ENCODE results near the gene C1orf226. TPM values are rescaled to one million over a fixed set of nuclear protein-coding genes. Genes with fewer than 3 reads are reported as not detected.

C1orf226 gene
- total and polyA plus RNA-seq, 10 of the 15 experiments (the other 5 are each of a cell fraction or from before 2014, with no cell fraction given) = not detected

DNA sequence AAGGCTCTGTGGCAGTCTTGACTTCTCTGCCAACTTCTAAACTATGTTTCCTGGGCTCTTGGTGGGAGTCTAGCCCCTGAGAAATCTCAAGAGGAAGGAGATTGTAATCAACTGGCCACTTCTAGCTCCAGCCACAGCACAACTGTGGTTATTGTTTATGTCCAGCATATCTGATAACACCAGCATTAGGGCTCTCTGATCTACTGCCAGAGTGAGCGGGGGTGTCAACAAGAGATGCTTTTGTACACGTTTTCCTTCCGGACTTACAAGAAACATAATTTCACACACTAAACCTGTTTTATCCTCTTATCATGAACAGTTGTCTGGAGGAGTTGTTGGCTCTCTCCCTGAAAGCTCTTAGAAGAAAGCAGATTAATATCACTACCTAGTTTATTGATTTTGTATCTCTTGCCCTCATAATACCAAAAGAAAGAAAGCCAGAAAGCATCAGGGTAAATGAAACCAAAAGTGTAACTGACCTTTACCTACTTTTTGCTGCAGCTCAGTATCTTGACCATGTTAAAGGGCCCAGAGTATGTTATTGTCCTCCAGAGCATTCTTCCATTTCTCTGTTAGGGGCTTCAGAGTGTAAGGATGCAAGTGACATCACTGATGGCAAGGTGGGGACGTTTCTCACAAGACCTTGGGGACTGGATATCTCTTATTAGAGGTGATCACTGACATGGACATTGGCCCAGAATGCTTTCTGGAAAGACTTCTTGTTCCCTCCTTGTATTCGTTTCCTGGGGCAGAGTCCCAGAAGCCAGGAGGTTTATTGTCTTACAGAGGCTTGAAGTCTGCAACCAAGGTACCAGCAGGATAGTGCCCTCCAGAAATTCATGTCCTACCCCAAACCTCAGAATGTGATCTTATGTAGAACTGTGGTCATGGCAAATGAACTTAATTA is 40.0 kb downstream of the C1orf226 start (continued):
- TF ChIP-seq, protein P1, sequence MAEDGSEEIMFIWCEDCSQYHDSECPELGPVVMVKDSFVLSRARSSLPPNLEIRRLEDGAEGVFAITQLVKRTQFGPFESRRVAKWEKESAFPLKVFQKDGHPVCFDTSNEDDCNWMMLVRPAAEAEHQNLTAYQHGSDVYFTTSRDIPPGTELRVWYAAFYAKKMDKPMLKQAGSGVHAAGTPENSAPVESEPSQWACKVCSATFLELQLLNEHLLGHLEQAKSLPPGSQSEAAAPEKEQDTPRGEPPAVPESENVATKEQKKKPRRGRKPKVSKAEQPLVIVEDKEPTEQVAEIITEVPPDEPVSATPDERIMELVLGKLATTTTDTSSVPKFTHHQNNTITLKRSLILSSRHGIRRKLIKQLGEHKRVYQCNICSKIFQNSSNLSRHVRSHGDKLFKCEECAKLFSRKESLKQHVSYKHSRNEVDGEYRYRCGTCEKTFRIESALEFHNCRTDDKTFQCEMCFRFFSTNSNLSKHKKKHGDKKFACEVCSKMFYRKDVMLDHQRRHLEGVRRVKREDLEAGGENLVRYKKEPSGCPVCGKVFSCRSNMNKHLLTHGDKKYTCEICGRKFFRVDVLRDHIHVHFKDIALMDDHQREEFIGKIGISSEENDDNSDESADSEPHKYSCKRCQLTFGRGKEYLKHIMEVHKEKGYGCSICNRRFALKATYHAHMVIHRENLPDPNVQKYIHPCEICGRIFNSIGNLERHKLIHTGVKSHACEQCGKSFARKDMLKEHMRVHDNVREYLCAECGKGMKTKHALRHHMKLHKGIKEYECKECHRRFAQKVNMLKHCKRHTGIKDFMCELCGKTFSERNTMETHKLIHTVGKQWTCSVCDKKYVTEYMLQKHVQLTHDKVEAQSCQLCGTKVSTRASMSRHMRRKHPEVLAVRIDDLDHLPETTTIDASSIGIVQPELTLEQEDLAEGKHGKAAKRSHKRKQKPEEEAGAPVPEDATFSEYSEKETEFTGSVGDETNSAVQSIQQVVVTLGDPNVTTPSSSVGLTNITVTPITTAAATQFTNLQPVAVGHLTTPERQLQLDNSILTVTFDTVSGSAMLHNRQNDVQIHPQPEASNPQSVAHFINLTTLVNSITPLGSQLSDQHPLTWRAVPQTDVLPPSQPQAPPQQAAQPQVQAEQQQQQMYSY (CRISPR knock-in tag; IDR thresholded peaks at IDR 0.05) = no peak
- no peak for TF ChIP-seq RAD21 (IDR thresholded peaks at IDR 0.05; ENCODE audit: insufficient read depth, low read depth, low read length)
- TF ChIP-seq YY1 (IDR thresholded peaks at IDR 0.05; ENCODE audit: low read depth, low read length) = no peak
- no peak for TF ChIP-seq KDM1A (IDR thresholded peaks at IDR 0.05; ENCODE audit: borderline replicate concordance)

DNA sequence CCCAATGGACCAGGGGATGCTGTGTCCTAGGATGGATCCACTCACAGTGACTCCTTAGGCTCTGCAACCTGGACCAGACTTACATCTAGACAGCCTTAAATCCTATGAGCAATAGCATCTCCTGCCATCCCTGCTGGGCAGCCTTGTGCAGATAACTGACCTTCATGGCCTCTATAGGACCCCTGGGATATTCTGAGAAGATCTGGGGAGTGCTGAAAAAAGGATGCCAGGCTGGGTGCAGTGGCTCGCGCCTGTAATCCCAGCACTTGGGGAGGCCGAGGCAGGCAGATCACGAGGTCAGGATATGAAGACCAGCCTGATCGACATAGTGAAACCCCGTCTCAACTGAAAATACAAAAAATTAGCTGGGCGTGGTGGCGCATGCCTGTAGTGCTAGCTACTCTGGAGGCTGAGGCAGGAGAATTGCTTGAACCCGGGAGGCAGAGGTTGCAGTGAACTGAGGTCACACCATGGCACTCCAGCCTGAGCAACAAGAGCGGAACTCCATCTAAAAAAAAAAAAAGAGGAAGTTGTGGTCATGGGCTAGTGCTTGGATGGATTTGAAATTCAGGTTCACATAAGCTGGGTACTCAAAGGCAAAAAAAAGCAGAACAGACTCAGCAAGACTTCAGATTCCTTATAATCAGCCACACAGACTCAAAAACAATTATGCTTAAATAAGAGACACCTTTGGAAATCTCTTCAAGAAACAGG is 41.3 kb downstream of the C1orf226 start:
- ChIA-PET CTCF (no interaction called here), RAD21 (ENCODE audit: unreplicated experiment) (no interaction called here), POLR2A (no interaction called here), SMC1A (ENCODE audit: uncharacterized antibody, unreplicated experiment) (no interaction called here)
- Histone ChIP-seq H3K79me2 (ENCODE audit: control insufficient read depth, insufficient read depth, low read length) (no peaks in the 10 kb centered on the region), H3K4me3 (no peak overlapping the region), H3K4me2 (ENCODE audit: control insufficient read depth, insufficient read depth) (no peak overlapping the region), H3K4me1 (ENCODE audit: control insufficient read depth, insufficient read depth, low read length) (no peaks in the 10 kb centered on the region), H3K27me3 (replicated peaks in 1 of 2; ENCODE audit: control insufficient read depth in 2 of 2, insufficient read depth in 2 of 2, low read length in 1 of 2) (no peaks in the 10 kb centered on the region), H3K9me3 (replicated peaks; ENCODE audit: control insufficient read depth, insufficient read depth, low read length) (no peaks in the 10 kb centered on the region; the same call in 2 of the 3 replicates), H2AFZ (ENCODE audit: control insufficient read depth, low read depth, low read length) (no peak overlapping the region), H3K9ac (ENCODE audit: control insufficient read depth, insufficient read depth, low read length) (no peak overlapping the region), H3K27ac (ENCODE audit: control insufficient read depth, insufficient read depth) (no peak overlapping the region), H4K20me1 (ENCODE audit: control insufficient read depth, insufficient read depth) (no peaks in the 10 kb centered on the region), H3K36me3 (ENCODE audit: control insufficient read depth in 2 of 2, insufficient read depth in 2 of 2, low read length in 1 of 2) (no peaks in the 10 kb centered on the region)
- ATAC-seq = no peak
- DNase-seq (ENCODE audit: low read depth, low spot score) = no peak
- in situ Hi-C loops (cut with MboI) (no loop called here), intact Hi-C loops (cut with micrococcal nuclease; ENCODE audit: unreplicated experiment) (no loop called here)
- no TSS peak for BruUV-seq (replicated peaks)
- TF ChIP-seq, protein P2, sequence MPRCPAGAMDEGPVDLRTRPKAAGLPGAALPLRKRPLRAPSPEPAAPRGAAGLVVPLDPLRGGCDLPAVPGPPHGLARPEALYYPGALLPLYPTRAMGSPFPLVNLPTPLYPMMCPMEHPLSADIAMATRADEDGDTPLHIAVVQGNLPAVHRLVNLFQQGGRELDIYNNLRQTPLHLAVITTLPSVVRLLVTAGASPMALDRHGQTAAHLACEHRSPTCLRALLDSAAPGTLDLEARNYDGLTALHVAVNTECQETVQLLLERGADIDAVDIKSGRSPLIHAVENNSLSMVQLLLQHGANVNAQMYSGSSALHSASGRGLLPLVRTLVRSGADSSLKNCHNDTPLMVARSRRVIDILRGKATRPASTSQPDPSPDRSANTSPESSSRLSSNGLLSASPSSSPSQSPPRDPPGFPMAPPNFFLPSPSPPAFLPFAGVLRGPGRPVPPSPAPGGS (IDR thresholded peaks at IDR 0.05; ENCODE audit: borderline replicate concordance, insufficient read depth, low read depth, low read length, poor library complexity, severe bottlenecking) = no peak
- no peak for TF ChIP-seq KDM1A (IDR thresholded peaks at IDR 0.05; ENCODE audit: borderline replicate concordance)
- no peak for TF ChIP-seq CREB1 (IDR thresholded peaks at IDR 0.05; ENCODE audit: low read depth)
- peak; percentile 7; the same call in 1 of the 2 replicates for TF ChIP-seq SPI1 (IDR thresholded peaks at IDR 0.05; ENCODE audit: borderline replicate concordance, insufficient read depth, low read depth, low read length)
- 47% methylated on average over 10 of the region's 10 CpGs for WGBS (ENCODE audit: insufficient coverage, insufficient replicate concordance, low lambda C conversion rate, missing lambda C conversion rate)
- FAIRE-seq = no peak
